B cell (primary cell): ENCODE data around the gene UBB. TPM values are rescaled to one million over a fixed set of nuclear protein-coding genes. Genes with fewer than 3 reads are reported as not detected.

Source experiments
- ATAC-seq: fragments of 200-7000 bp; cut with Tn5 transposase; one replicate; pipeline ENCODE4 v1.10.0; 2021; ENCODE audit warnings: low read depth, mild to moderate bottlenecking, moderate number of reproducible peaks, moderate library complexity
- CTCF ChIA-PET: fragments of 350-600 bp; sonication (Branson Sonifier 250); formaldehyde crosslinking; loops from one replicate; lab custom pipeline; 2021; ENCODE audit warnings: antibody characterized with exemption, inconsistent platforms; lab: Charles Lee
- POLR2A ChIA-PET: fragments of 350-600 bp; sonication (Branson Sonifier 250); formaldehyde crosslinking; loops from one replicate; lab custom pipeline; 2021; ENCODE audit warnings: antibody characterized with exemption; lab: Charles Lee
- DNase-seq: peaks from one replicate; pipeline ENCODE4 v3.0.0; 2013
- H2AFZ ChIP-seq: 2 replicates; pipeline ENCODE4 v1.6.1; 2012; ENCODE audit warnings: mild to moderate bottlenecking, low read depth, low read length; ENCODE audit not compliant: insufficient read depth, poor library complexity, severe bottlenecking
- H3K27ac ChIP-seq, 2 donors: 1 replicate in 1 of 2; 2 replicates in 1 of 2; pipeline ENCODE4 v1.5.1; 2012 to 2013; ENCODE audit warnings: low read length in 2 of 2, mild to moderate bottlenecking in 2 of 2, moderate library complexity in 1 of 2
- H3K27me3 ChIP-seq, 4 experiments: fragments of 200-600 bp in 1 of 4; sonication (generic) in 1 of 4; replicated peaks in 1 of 4; 1 replicate in 2 of 4; 2 replicates in 2 of 4; pipeline versions ENCODE4 v1.6.1 to v1.7.0; 2013 to 2016; ENCODE audit warnings: low read length in 3 of 4, mild to moderate bottlenecking in 2 of 4, mixed read lengths in 1 of 4, moderate library complexity in 1 of 4; ENCODE audit not compliant: insufficient read depth in 4 of 4, control insufficient read depth in 3 of 4; ENCODE audit errors: control extremely low read depth in 1 of 4
- H3K36me3 ChIP-seq, 2 experiments: replicated peaks in 1 of 2; 1 replicate in 1 of 2; 2 replicates in 1 of 2; pipeline versions ENCODE4 v1.6.1 to v1.7.1; 2013; ENCODE audit warnings: low read length in 1 of 2; ENCODE audit not compliant: insufficient read depth in 2 of 2, control insufficient read depth in 1 of 2; ENCODE audit errors: control extremely low read depth in 1 of 2, extremely low read depth in 1 of 2
- H3K4me1 ChIP-seq, 2 donors: fragments of 200-600 bp in 1 of 2; sonication (generic) in 1 of 2; 1 replicate in 1 of 2; 2 replicates in 1 of 2; pipeline versions ENCODE4 v1.5.1 to v1.6.1; 2013 to 2017; ENCODE audit warnings: low read length in 2 of 2; ENCODE audit not compliant: control insufficient read depth in 2 of 2, insufficient read depth in 2 of 2
- H3K4me2 ChIP-seq: replicated peaks from 2 replicates; pipeline ENCODE3; 2012; ENCODE audit warnings: mild to moderate bottlenecking, low read depth, low read length; ENCODE audit not compliant: poor library complexity, severe bottlenecking
- H3K4me3 ChIP-seq, 5 experiments: fragments of 200-600 bp in 1 of 5; sonication (generic) in 1 of 5; 1 replicate in 3 of 5; 2 replicates in 2 of 5; pipeline versions ENCODE4 v1.5.1 to v1.7.0; 2011 to 2016; ENCODE audit warnings: low read length in 4 of 5, mild to moderate bottlenecking in 4 of 5, low read depth in 2 of 5, control low read depth in 1 of 5, moderate library complexity in 1 of 5; ENCODE audit not compliant: insufficient read depth in 1 of 5; ENCODE audit errors: control extremely low read depth in 1 of 5, extremely low read depth in 1 of 5
- H3K79me2 ChIP-seq: fragments of 200-600 bp; sonication (generic); one replicate; pipeline ENCODE4 v1.6.0; 2016; ENCODE audit warnings: low read length; ENCODE audit not compliant: control insufficient read depth, insufficient read depth
- H3K9ac ChIP-seq: fragments of 200-600 bp; sonication (generic); 2 replicates; pipeline ENCODE4 v1.6.1; 2017; ENCODE audit warnings: mild to moderate bottlenecking, low read length, moderate library complexity
- H3K9me3 ChIP-seq, 3 donors: one replicate each; pipeline versions ENCODE4 v1.6.1 to v1.7.1; 2013; ENCODE audit warnings: low read length in 2 of 3; ENCODE audit not compliant: control insufficient read depth in 2 of 3, insufficient read depth in 1 of 3; ENCODE audit errors: control extremely low read depth in 1 of 3
- H4K20me1 ChIP-seq: 2 replicates; pipeline ENCODE4 v1.6.0; 2012; ENCODE audit warnings: mild to moderate bottlenecking, low read length; ENCODE audit not compliant: insufficient read depth, control insufficient read depth, poor library complexity, severe bottlenecking
- H3K27ac Mint-ChIP-seq: one replicate; pipeline ENCODE4 v1.8.0; 2021; ENCODE audit warnings: mixed read lengths
- H3K27me3 Mint-ChIP-seq: one replicate; pipeline ENCODE4 v1.8.0; 2021; ENCODE audit warnings: mixed read lengths
- H3K4me1 Mint-ChIP-seq: one replicate; pipeline ENCODE4 v1.8.0; 2021; ENCODE audit warnings: mixed read lengths
- H3K4me3 Mint-ChIP-seq: one replicate; pipeline ENCODE4 v1.8.0; 2021; ENCODE audit warnings: mixed read lengths
- H3K9me3 Mint-ChIP-seq: one replicate; pipeline ENCODE4 v1.8.0; 2022; ENCODE audit warnings: mixed read lengths; ENCODE audit not compliant: insufficient read depth
- CTCF ChIP-seq: fragments of 200-600 bp; IDR thresholded peaks from one replicate; pipeline ENCODE4 v1.8.0; 2022; ENCODE audit warnings: antibody characterized with exemption, mild to moderate bottlenecking
- EZH2 ChIP-seq: IDR thresholded peaks from 2 replicates; pipeline ENCODE4 v1.6.1; 2012; ENCODE audit warnings: borderline replicate concordance, low read depth, mild to moderate bottlenecking, moderate library complexity, low read length; ENCODE audit not compliant: insufficient read depth, poor library complexity, severe bottlenecking
- WGBS: methylation state at CpG from one replicate; pipeline ENCODE4 v1.1.5; 2013; ENCODE audit warnings: missing lambda C conversion rate; ENCODE audit not compliant: insufficient coverage; 5-methylcytosine and 5-hydroxymethylcytosine counted together
- intact Hi-C: fragments of 100-400 bp; cut with micrococcal nuclease; formaldehyde crosslinking; loops from one replicate; pipeline ENCODE4 v1.10.0; 2022
- polyA plus RNA-seq: library from polyadenylated mRNA; depleted of rRNA; stranded (reverse); fragments of >200 nt; gene quantifications from 2 replicates; pipeline ENCODE4 v1.2.3, GENCODE V29; 2012
- total RNA-seq, 2 donors: library from RNA; stranded (reverse); fragments of 120-200 nt in 1 of 2; gene quantifications; 1 replicate in 1 of 2; 2 replicates in 1 of 2; pipeline versions ENCODE4 v1.2.3 to v1.2.4, GENCODE V29; 2013 to 2022

The UBB gene
- total and polyA plus RNA-seq, 2 donors (not counting 1 experiment from before 2014, with no cell fraction given): 769 to 1,866 TPM

- peaks cover 30% of the 10 kb centered on the region for H3K4me1 Mint-ChIP-seq
- Histone ChIP-seq H3K9ac (no peak overlapping the region), H3K4me1 (peaks cover 19 to 28% of the 10 kb centered on the region in 2 donors), H2AFZ (no peak overlapping the region), H3K9me3 (no peaks in the 10 kb centered on the region), H3K79me2 (peaks cover 29% of the 10 kb centered on the region), H3K27me3 (no peaks in the 10 kb centered on the region), H3K4me2 (no peak overlapping the region), H3K27ac (no peak overlapping the region), H4K20me1 (peaks cover 26% of the 10 kb centered on the region), H3K4me3 (no peak overlapping the region), H3K36me3 (peaks cover 0 to 17% of the 10 kb centered on the region in 2 experiments)
- ATAC-seq (no peak), DNase-seq (no peak)
- H3K27me3 Mint-ChIP-seq: no peaks in the 10 kb centered on the region
- H3K4me3 Mint-ChIP-seq: peak overlapping the region; percentile 41
- 94% methylated on average over 14 of the region's 17 CpGs for WGBS
- H3K9me3 Mint-ChIP-seq: no peaks in the 10 kb centered on the region
- H3K27ac Mint-ChIP-seq: peak overlapping the region; percentile 26
- TF ChIP-seq EZH2: no peak
- TF ChIP-seq CTCF: no peak
- POLR2A ChIA-PET: no interaction called here
- CTCF ChIA-PET: interaction anchor here (0.9 to 5.1 kb wide), 2 partner anchors 15 to 157 kb away, joined by 3 to 31 read pairs; no protein-coding TSS in a partner anchor
- intact Hi-C loops: no loop called here
Measured at GRCh38 chr17:16378636-16379282, 2.1 kb upstream of the UBB start.

- Histone ChIP-seq H2AFZ (no peak overlapping the region), H3K4me2 (no peak overlapping the region), H3K4me3 (no peak overlapping the region), H3K27me3 (no peaks in the 10 kb centered on the region), H3K27ac (no peak overlapping the region), H3K4me1 (peaks cover 28 to 37% of the 10 kb centered on the region in 2 donors), H4K20me1 (peaks cover 29% of the 10 kb centered on the region), H3K9me3 (no peaks in the 10 kb centered on the region), H3K79me2 (peaks cover 33% of the 10 kb centered on the region), H3K36me3 (peaks cover 0 to 17% of the 10 kb centered on the region in 2 experiments), H3K9ac (no peak overlapping the region)
- no peak for ATAC-seq
- TF ChIP-seq CTCF (no peak), EZH2 (no peak)
- ChIA-PET POLR2A (interaction anchor here (1.3 kb wide), 1 partner anchor 26 kb away, joined by 4 read pairs; the partner anchor contains the start of gene CENPV), CTCF (interaction anchor here (0.9 to 5.1 kb wide), 2 partner anchors 16 to 157 kb away, joined by 3 to 31 read pairs; no protein-coding TSS in a partner anchor)
- Mint-ChIP-seq H3K27ac (no peak overlapping the region), H3K4me3 (no peak overlapping the region), H3K4me1 (peaks cover 39% of the 10 kb centered on the region), H3K9me3 (no peaks in the 10 kb centered on the region), H3K27me3 (no peaks in the 10 kb centered on the region)
- 100% methylated on average over 7 of the region's 8 CpGs for WGBS
- intact Hi-C loops: loop anchor here (1.0 to 5.0 kb wide), 2 partner anchors 26 to 158 kb away; partner anchors contain the start of gene CENPV
- DNase-seq: no peak
Measured at GRCh38 chr17:16379654-16380053, 1.2 kb upstream of the UBB start.
